GM18511 (cell line): Measurements from ENCODE around the gene HOXA10.
A peak's percentile ranks its signal among the peaks of the same experiment; 100 is the strongest.

Experiments used
- ATAC-seq: cut with Tn5 transposase; IDR thresholded peaks from one replicate; pipeline ENCODE4 v1.9.1; 2021; ENCODE audit warnings: mild to moderate bottlenecking, moderate library complexity; ENCODE audit not compliant: unreplicated experiment

Gene HOXA10

GRCh38 chr7:27203964-27204594 lies 30.0 kb upstream of the HOXA10 start:
- no peak for ATAC-seq

- ATAC-seq = no peak
Observed at GRCh38 chr7:27203365-27203953, 29.3 kb upstream of the HOXA10 start.

GRCh38 chr7:27202862-27203134 lies 28.7 kb upstream of the HOXA10 start:
- ATAC-seq = no peak

GRCh38 chr7:27202018-27202861 lies 28.1 kb upstream of the HOXA10 start:
- no peak for ATAC-seq

GRCh38 chr7:27201580-27202017 lies 27.5 kb upstream of the HOXA10 start:
- ATAC-seq = no peak

- ATAC-seq = no peak
Observed at GRCh38 chr7:27200761-27201579, 26.9 kb upstream of the HOXA10 start.

GRCh38 chr7:27199849-27200760 lies 26.0 kb upstream of the HOXA10 start, which contains the start of gene HOXA13:
TSS of gene HOXA13 (minus strand) at chr7:27200091. CDS start at chr7:27200077, 14 bp downstream.
- ATAC-seq = peak; percentile 50

GRCh38 chr7:27198871-27199801 lies 25.0 kb upstream of the HOXA10 start:
- ATAC-seq = no peak

GRCh38 chr7:27198138-27198841 lies 24.2 kb upstream of the HOXA10 start:
- no peak for ATAC-seq

- ATAC-seq = no peak
Observed at GRCh38 chr7:27197137-27198042, 23.3 kb upstream of the HOXA10 start.

GRCh38 chr7:27196287-27196767 lies 22.2 kb upstream of the HOXA10 start:
- no peak for ATAC-seq

- ATAC-seq = no peak
Observed at GRCh38 chr7:27194686-27195379, 20.7 kb upstream of the HOXA10 start.

GRCh38 chr7:27194002-27194352 lies 19.9 kb upstream of the HOXA10 start:
- ATAC-seq = no peak

- no peak for ATAC-seq
Observed at GRCh38 chr7:27193335-27194001, 19.3 kb upstream of the HOXA10 start.

GRCh38 chr7:27192546-27193334 lies 18.6 kb upstream of the HOXA10 start:
- ATAC-seq = no peak
